BJ (cell line): ENCODE measurements around the gene UBE2I. TPM values are rescaled to one million over a fixed set of nuclear protein-coding genes. Genes with fewer than 3 reads are reported as not detected.
A peak's percentile ranks its signal among the peaks of the same experiment; 100 is the strongest.
"Not testable (repeated sequence)": the region's sequence is repeated elsewhere in the genome, so short reads cannot be mapped to it uniquely, and the experiment has no call there.

Source experiments
- CTCF ChIA-PET: fragments of 350-600 bp; formaldehyde crosslinking; extraction: SDS; loops from one replicate; lab custom pipeline; 2021; ENCODE audit warnings: antibody characterized with exemption, inconsistent platforms; lab: Yijun Ruan, JAX
- POLR2A ChIA-PET: fragments of 300-600 bp; sonication (Branson Sonifier 250); formaldehyde crosslinking; extraction: SDS; loops from one replicate; lab custom pipeline; 2021; ENCODE audit warnings: antibody characterized with exemption; lab: Charles Lee
- DNase-seq: peaks from one replicate; pipeline ENCODE4 v3.0.0-alpha.2; 2011; ENCODE audit warnings: low read depth
- H3K27me3 ChIP-seq: 2 replicates; pipeline ENCODE4 v1.6.0; 2011; ENCODE audit warnings: low read length; ENCODE audit not compliant: control insufficient read depth, insufficient read depth
- H3K36me3 ChIP-seq: 2 replicates; pipeline ENCODE4 v1.5.1; 2011; ENCODE audit warnings: low read length; ENCODE audit not compliant: control insufficient read depth, insufficient read depth
- H3K4me3 ChIP-seq: 2 replicates; pipeline ENCODE4 v1.5.1; 2011; ENCODE audit warnings: low read depth, mild to moderate bottlenecking, control low read depth, low read length
- polyA plus RNA-seq: library from polyadenylated mRNA; depleted of rRNA; stranded (reverse); fragments of >200 nt; gene quantifications from 2 replicates; pipeline ENCODE4 v1.2.3, GENCODE V29; 2011
- TF ChIP-seq, protein P1 (sequence below): IDR thresholded peaks from 2 replicates; pipeline ENCODE4 v1.5.1; 2011; ENCODE audit warnings: low read depth, mild to moderate bottlenecking, control low read depth, inconsistent platforms, low read length, moderate library complexity; ENCODE audit not compliant: insufficient read depth

Gene UBE2I
- polyA plus RNA-seq, 1 experiment, result 81.2 TPM

DNA sequence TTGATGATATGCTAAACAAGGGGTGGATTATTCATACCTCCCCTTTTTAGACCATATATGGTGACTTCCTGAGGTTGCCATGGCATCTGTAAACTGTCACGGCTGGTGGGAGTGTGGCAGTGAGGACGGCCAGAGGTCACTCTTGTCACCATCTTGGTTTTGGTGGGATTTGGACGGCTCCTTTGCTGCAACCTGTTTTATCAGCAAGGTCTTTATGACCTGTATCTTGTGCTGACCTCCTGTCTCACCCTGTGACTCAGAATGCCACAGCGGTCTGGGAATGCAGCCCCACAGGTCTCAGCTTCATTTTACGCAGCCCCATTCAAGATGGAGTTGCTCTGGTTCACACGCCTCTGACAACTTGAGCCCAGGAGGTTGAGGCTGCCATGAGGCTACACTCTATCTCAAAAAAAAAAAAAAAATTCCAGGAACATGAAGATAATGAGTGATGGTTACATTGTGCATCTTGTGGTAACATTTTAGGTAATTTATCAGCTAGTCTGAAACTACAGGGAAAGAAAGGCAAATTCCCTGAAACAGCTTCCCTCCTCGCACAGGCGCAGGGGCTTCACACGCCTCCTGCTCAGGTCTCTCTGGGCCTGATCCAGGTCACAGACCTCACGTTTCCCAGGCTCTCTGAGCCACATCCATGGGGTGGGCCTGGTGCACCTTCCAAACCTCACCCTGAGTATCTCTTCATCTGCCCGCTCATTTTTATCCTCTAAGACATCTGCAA, 15.3 kb upstream of the UBE2I start:
- DNase-seq, result no peak
- Histone ChIP-seq H3K27me3 (peaks cover 20% of the 10 kb centered on the region), H3K36me3 (no peaks in the 10 kb centered on the region), H3K4me3 (no peak overlapping the region)
- ChIA-PET POLR2A (no interaction called here), CTCF (no interaction called here)
- TF ChIP-seq, protein P1, sequence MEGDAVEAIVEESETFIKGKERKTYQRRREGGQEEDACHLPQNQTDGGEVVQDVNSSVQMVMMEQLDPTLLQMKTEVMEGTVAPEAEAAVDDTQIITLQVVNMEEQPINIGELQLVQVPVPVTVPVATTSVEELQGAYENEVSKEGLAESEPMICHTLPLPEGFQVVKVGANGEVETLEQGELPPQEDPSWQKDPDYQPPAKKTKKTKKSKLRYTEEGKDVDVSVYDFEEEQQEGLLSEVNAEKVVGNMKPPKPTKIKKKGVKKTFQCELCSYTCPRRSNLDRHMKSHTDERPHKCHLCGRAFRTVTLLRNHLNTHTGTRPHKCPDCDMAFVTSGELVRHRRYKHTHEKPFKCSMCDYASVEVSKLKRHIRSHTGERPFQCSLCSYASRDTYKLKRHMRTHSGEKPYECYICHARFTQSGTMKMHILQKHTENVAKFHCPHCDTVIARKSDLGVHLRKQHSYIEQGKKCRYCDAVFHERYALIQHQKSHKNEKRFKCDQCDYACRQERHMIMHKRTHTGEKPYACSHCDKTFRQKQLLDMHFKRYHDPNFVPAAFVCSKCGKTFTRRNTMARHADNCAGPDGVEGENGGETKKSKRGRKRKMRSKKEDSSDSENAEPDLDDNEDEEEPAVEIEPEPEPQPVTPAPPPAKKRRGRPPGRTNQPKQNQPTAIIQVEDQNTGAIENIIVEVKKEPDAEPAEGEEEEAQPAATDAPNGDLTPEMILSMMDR, result no peak

DNA sequence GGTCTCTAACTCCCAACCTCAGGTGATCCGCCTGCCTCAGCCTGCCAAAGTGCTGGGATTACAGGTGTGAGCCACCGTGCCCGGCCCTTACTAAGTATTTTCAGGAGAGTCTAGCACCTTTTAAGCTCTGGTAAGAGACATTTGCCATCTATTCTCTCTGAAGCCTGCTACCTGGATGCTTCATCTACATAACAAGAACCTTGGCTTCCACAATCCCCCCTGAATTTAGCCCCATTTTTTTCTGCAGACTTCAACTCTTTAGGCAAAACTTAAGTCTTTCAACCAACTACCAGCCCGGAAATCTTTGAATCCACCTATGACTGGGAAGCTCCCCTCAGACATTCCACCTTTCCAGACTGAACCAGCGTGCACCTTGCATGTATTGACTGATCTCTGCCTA, 14.0 kb upstream of the UBE2I start:
- no peak overlapping the region for H3K4me3 ChIP-seq

DNA sequence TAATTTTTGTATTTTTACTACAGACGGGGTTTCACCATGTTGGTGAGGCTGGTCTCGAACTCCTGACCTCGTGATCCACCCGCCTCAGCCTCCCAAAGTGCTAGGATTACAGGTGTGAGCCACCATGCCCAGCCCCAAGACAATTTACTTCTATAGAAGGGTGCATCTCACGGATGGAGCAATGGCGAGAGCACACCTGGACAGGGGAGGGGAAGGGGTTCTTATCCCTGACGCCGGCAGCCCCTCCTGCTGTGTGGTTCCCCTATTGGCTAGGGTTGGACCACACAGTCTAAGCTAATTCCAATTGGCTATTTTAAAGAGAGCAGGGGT, 12.8 kb upstream of the UBE2I start:
- not testable (repeated sequence) for DNase-seq

More for the DNA sequence above, 14.0 kb upstream of the UBE2I start:
- no peak for DNase-seq
- ChIA-PET POLR2A (interaction anchor here (0.6 kb wide), 1 partner anchor 13 kb away, joined by 3 read pairs; no protein-coding TSS in a partner anchor), CTCF (no interaction called here)
- Histone ChIP-seq H3K27me3 (peaks cover 9% of the 10 kb centered on the region), H3K36me3 (no peaks in the 10 kb centered on the region)
- TF ChIP-seq, protein P1, result no peak

DNA sequence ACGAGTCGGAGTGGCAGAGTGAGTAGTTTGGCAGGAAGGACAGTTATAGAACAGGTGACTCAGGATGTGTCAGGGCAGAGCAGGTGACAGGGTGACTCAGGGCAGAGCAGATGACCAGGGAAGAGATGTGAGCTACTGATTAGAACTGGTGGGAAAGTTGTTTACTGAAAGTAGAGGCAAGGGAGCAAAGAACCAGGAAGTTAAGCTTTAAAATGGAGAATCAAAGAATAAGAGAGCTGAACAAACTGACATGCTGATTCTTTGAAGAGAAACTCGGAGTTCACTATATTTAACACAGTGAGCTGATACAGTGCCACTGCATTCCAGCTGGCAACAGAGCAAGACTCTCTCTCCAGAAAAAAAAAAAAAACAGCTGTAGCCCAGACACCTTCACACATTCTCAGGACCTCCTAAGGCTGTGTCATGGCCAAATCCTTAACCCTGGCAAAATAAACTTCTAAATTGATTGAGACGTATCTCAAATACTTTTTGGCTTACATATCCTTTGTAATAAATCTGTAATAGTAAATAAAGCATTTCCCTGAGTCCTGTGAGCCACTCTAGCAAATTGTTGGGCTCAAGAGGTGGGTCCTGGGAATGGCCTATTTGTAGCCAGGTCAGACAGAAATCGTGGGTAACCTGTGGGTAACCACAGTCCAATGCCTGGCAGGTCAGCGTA, 12.3 kb upstream of the UBE2I start:
- no peaks in the 10 kb centered on the region for H3K36me3 ChIP-seq
- ChIA-PET POLR2A (interaction anchor here (0.6 kb wide), 1 partner anchor 66 kb away, joined by 4 read pairs; no protein-coding TSS in a partner anchor), CTCF (no interaction called here)
- DNase-seq, result peak; percentile 34
- 0 out of 2 replicates have a peak, but pooled peaks cover 2% of the 10 kb centered on the region for H3K27me3 ChIP-seq
- H3K4me3 ChIP-seq, result no peak overlapping the region
- TF ChIP-seq, protein P1, result no peak

More for the DNA sequence above, 12.8 kb upstream of the UBE2I start:
- CTCF ChIA-PET, H3K27me3 ChIP-seq, H3K4me3 ChIP-seq, H3K36me3 ChIP-seq: not testable (repeated sequence)
- POLR2A ChIA-PET, result interaction anchor here (0.6 kb wide), 1 partner anchor 67 kb away, joined by 4 read pairs; no protein-coding TSS in a partner anchor

DNA sequence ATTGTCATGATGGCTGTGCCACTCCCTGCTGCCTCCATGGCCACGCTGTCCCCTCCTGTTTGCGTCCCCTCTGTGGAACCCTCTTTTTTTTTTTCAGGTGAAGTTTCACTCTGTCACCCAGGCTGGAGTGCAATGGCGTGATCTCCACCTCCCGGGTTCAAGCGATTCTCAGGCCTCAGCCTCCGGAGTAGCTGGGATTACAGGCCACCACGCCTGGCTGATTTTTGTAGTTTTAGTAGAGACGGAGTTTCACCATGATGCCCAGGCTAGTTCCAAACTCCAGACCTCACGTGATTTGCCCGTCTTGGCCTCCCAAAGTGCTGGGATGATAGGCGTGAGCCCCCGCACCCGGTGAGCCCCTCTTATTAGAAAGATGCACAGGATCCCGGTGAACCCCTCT, 11.0 kb upstream of the UBE2I start:
- Histone ChIP-seq H3K27me3 (0 out of 2 replicates have a peak, but pooled peaks cover 2% of the 10 kb centered on the region), H3K4me3 (no peak overlapping the region), H3K36me3 (no peaks in the 10 kb centered on the region)
- ChIA-PET POLR2A (no interaction called here), CTCF (interaction anchor here (1.0 kb wide), 1 partner anchor 83 kb away, joined by 3 read pairs; no protein-coding TSS in a partner anchor)
- TF ChIP-seq, protein P1, result no peak
- DNase-seq, result no peak
